Measurements from ENCODE around the gene MORN1.

DNA sequence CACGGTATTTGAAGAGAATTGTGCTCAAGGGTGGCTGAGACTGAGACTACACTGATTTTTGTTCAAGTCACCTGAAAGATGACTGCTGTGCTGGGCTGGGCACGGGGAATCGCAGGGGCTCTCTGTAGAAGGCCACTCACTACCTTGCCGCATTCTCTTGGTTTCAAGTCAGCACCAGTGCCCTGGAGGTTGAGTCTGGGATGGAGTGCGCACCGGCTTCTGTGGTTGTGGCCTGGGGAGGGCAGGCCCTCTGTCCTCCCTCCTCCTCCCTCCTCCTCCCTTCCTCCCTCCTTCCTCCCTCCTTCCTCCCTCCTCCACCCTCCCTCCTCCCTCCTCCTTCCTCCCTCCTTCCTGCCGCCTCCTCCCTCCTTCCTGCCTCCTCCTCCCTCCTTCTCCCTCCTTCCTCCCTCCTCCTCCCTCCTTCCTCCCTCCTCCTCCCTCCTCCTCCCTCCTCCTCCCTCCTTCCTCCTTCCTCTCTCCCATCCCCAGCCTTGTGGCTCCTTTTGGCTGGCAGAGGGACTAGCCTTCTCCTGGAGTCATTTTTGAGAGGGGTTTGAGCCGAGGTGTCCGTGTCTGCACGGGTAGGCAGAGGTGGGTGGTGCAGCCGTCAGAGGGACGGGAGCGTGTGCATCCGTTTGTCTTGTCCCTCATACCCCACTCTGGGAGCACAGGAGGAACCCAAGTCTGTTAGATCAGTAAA, 9.7 kb upstream of the MORN1 start:
- TF ChIP-seq, protein P1, sequence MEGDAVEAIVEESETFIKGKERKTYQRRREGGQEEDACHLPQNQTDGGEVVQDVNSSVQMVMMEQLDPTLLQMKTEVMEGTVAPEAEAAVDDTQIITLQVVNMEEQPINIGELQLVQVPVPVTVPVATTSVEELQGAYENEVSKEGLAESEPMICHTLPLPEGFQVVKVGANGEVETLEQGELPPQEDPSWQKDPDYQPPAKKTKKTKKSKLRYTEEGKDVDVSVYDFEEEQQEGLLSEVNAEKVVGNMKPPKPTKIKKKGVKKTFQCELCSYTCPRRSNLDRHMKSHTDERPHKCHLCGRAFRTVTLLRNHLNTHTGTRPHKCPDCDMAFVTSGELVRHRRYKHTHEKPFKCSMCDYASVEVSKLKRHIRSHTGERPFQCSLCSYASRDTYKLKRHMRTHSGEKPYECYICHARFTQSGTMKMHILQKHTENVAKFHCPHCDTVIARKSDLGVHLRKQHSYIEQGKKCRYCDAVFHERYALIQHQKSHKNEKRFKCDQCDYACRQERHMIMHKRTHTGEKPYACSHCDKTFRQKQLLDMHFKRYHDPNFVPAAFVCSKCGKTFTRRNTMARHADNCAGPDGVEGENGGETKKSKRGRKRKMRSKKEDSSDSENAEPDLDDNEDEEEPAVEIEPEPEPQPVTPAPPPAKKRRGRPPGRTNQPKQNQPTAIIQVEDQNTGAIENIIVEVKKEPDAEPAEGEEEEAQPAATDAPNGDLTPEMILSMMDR (IDR thresholded peaks at IDR 0.05), result no peak
- TF ChIP-seq POLR2A (IDR thresholded peaks at IDR 0.05), result no peak
